Mucosa of rectum (tissue), 2 donors: Measurements from ENCODE around the gene PRTFDC1.

Source experiments
- H3K27ac ChIP-seq, 2 donors: one replicate each; pipeline ENCODE4 v1.7.0; 2013; ENCODE audit warnings: inconsistent platforms in 2 of 2, low read depth in 2 of 2, low read length in 2 of 2
- H3K27me3 ChIP-seq, 2 donors: one replicate each; pipeline ENCODE4 v1.7.0; 2013; ENCODE audit warnings: low read length in 2 of 2; ENCODE audit not compliant: control insufficient read depth in 2 of 2, insufficient read depth in 2 of 2
- H3K36me3 ChIP-seq, 2 donors: one replicate each; pipeline ENCODE4 v1.7.0; 2013; ENCODE audit warnings: low read length in 2 of 2; ENCODE audit not compliant: control insufficient read depth in 2 of 2, insufficient read depth in 2 of 2
- H3K4me1 ChIP-seq, 2 donors: one replicate each; pipeline ENCODE4 v1.7.0; 2013; ENCODE audit warnings: low read length in 2 of 2, mild to moderate bottlenecking in 1 of 2; ENCODE audit not compliant: control insufficient read depth in 2 of 2, insufficient read depth in 2 of 2
- H3K4me3 ChIP-seq, 2 donors: one replicate each; pipeline ENCODE4 v1.7.0; 2013; ENCODE audit warnings: low read length in 2 of 2
- H3K9ac ChIP-seq, 2 donors: one replicate each; pipeline ENCODE4 v1.7.0; 2013; ENCODE audit warnings: low read length in 2 of 2, low read depth in 1 of 2, mild to moderate bottlenecking in 1 of 2
- H3K9me3 ChIP-seq, 2 donors: one replicate each; pipeline ENCODE4 v1.7.0; 2013; ENCODE audit warnings: low read length in 2 of 2; ENCODE audit not compliant: control insufficient read depth in 2 of 2
- donor health status: healthy.
- donor health status: Normal muscosa, but diverticular disease.

The PRTFDC1 gene

DNA sequence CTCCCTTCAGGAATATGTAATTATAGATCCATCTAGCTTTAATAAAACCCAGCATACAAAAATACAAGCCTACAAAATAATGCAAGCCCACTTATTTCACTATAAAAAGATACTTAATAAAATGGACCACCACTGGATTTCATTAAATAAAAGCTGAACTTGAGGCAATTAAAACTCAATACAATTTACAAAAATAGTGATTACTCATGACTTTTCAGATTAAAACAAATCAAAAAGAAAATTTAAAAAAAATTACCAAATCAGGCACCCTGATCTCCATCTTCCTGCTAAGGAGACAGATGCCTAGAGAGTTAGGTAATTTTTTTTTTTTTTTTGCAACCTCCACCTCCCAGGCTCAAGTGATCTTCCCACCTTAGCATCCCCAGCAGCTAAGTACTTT is 41.8 kb downstream of the PRTFDC1 start:
- no peaks in the 10 kb centered on the region for H3K36me3 ChIP-seq
- H3K27ac ChIP-seq: no peak overlapping the region
- no peaks in the 10 kb centered on the region for H3K4me1 ChIP-seq
- no peak overlapping the region for H3K9ac ChIP-seq
- H3K4me3 ChIP-seq: no peak overlapping the region
- H3K27me3 ChIP-seq: no peaks in the 10 kb centered on the region
- no peaks in the 10 kb centered on the region for H3K9me3 ChIP-seq

- H3K36me3 ChIP-seq: no peaks in the 10 kb centered on the region
- peaks cover 2 to 6% of the 10 kb centered on the region in 2 donors for H3K4me1 ChIP-seq
- no peaks in the 10 kb centered on the region for H3K27me3 ChIP-seq
- H3K9ac ChIP-seq: no peak overlapping the region
- no peaks in the 10 kb centered on the region for H3K9me3 ChIP-seq
- H3K27ac ChIP-seq: no peak overlapping the region
- no peak overlapping the region for H3K4me3 ChIP-seq
These were observed 43.5 kb downstream of the PRTFDC1 start for GRCh38 chr10:24908793-24909423.

- H3K27ac ChIP-seq: no peak overlapping the region
- H3K9me3 ChIP-seq: no peaks in the 10 kb centered on the region
- peaks cover 2 to 6% of the 10 kb centered on the region in 2 donors for H3K4me1 ChIP-seq
- H3K36me3 ChIP-seq: no peaks in the 10 kb centered on the region
- no peak overlapping the region for H3K4me3 ChIP-seq
- H3K9ac ChIP-seq: no peak overlapping the region
- H3K27me3 ChIP-seq: no peaks in the 10 kb centered on the region
These were observed 44.5 kb downstream of the PRTFDC1 start for GRCh38 chr10:24907956-24908355.

- H3K9me3 ChIP-seq: no peaks in the 10 kb centered on the region
- H3K4me3 ChIP-seq: no peak overlapping the region
- peaks cover 8 to 19% of the 10 kb centered on the region in 2 donors for H3K4me1 ChIP-seq
- H3K9ac ChIP-seq: no peak overlapping the region
- H3K27me3 ChIP-seq: no peaks in the 10 kb centered on the region
- no peak overlapping the region for H3K27ac ChIP-seq
- H3K36me3 ChIP-seq: no peaks in the 10 kb centered on the region
These were observed 46.0 kb downstream of the PRTFDC1 start for GRCh38 chr10:24906372-24906771.

DNA sequence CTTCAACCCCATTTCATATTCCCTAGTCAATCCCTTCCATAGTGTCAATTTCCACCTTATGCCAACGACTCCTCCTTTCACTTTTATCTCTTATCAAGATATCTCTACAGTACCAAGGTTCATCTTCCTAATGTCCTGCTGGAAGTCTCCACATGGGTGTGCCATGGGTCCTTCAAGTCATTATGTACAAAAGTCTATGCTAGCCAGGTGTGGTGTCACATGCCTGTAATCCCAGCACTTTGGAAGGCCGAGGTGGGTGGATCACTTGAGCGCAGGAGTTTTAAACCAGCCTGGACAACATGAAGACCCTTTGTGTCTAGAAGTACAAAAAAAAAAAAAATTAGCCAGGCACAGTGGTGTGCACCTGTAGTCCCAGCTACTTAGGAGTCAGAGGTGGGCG is 47.6 kb downstream of the PRTFDC1 start:
- Histone ChIP-seq H3K27ac (no peak overlapping the region), H3K4me3 (no peak overlapping the region), H3K36me3 (no peaks in the 10 kb centered on the region), H3K27me3 (no peaks in the 10 kb centered on the region), H3K4me1 (peaks cover 10 to 25% of the 10 kb centered on the region in 2 donors), H3K9me3 (no peaks in the 10 kb centered on the region), H3K9ac (no peak overlapping the region)

DNA sequence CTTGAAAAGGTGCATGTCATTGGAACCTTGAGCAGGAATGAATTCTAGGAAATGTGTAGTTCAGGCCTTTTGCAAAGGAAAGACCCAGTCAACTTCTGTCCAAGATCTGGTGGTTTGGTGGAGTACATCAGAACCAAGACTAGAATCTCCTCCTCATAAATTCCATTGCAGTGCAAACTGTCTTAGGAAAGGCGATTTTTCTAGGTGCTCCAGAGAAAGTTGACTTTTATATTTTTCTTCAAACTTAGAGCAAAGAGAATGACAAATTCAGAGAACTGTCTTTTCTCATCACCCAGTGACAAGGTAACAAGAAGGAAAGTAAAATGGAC is 50.0 kb downstream of the PRTFDC1 start:
- H3K9ac ChIP-seq: no peak overlapping the region
- H3K9me3 ChIP-seq: no peaks in the 10 kb centered on the region
- peak overlapping the region in 1 of 2 donors; percentile 40 for H3K4me3 ChIP-seq
- no peaks in the 10 kb centered on the region for H3K27me3 ChIP-seq
- no peaks in the 10 kb centered on the region for H3K36me3 ChIP-seq
- H3K27ac ChIP-seq: peak overlapping the region; percentile 78 to 83
- H3K4me1 ChIP-seq: peaks cover 10 to 25% of the 10 kb centered on the region in 2 donors

DNA sequence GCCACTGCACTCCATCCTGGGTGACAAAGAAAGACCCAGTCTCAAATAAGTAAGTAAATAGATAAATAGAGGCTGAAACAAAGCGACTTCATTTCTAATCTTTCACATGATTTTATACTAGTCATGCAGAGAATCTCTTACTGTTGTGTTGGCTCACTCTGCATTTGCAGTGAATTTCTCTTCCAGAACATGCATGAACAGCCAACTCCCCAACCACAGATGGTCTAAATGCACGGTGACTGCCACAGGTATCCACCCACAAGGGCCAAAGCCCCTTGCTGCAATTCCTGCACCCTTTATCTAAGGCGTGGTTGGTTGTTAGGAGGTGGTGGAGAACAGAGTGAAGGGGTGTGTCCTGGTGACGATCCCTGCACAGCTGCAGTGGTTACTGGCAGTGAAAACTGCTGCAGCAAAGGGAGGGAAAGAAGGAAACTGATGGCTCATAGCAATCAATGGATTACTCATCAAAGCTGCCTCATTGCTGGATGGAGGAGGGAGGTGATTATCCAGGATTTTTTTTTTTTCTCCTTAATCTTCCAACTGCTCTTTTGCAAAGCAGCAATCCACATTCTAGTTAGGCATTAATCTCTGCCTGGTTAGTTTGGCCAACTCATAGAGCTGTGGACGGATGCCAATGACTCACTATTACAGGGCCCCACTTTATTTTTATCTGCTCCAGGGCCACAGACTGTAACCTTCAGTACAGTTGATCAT is 50.6 kb downstream of the PRTFDC1 start:
- Histone ChIP-seq H3K4me3 (peak overlapping the region; percentile 52 to 56), H3K27me3 (no peaks in the 10 kb centered on the region), H3K27ac (peak overlapping the region; percentile 78 to 83), H3K36me3 (no peaks in the 10 kb centered on the region), H3K9me3 (no peaks in the 10 kb centered on the region), H3K4me1 (peaks cover 10 to 25% of the 10 kb centered on the region in 2 donors), H3K9ac (peak overlapping the region; percentile 26 to 31)

- Histone ChIP-seq H3K36me3 (no peaks in the 10 kb centered on the region), H3K27ac (peak overlapping the region; percentile 78 to 83), H3K9ac (peak overlapping the region; percentile 31 to 58), H3K4me3 (peak overlapping the region in 1 of 2 donors; percentile 56), H3K9me3 (no peaks in the 10 kb centered on the region), H3K4me1 (peaks cover 10 to 25% of the 10 kb centered on the region in 2 donors), H3K27me3 (no peaks in the 10 kb centered on the region)
These were observed 51.3 kb downstream of the PRTFDC1 start for GRCh38 chr10:24900888-24901685.

- H3K9me3 ChIP-seq: no peaks in the 10 kb centered on the region
- H3K9ac ChIP-seq: no peak overlapping the region
- peaks cover 7 to 24% of the 10 kb centered on the region in 2 donors for H3K4me1 ChIP-seq
- no peaks in the 10 kb centered on the region for H3K36me3 ChIP-seq
- no peaks in the 10 kb centered on the region for H3K27me3 ChIP-seq
- H3K27ac ChIP-seq: no peak overlapping the region
- H3K4me3 ChIP-seq: no peak overlapping the region
These were observed 52.8 kb downstream of the PRTFDC1 start for GRCh38 chr10:24899571-24899970.

- no peak overlapping the region for H3K9ac ChIP-seq
- no peaks in the 10 kb centered on the region for H3K9me3 ChIP-seq
- no peaks in the 10 kb centered on the region for H3K27me3 ChIP-seq
- H3K4me3 ChIP-seq: no peak overlapping the region
- H3K27ac ChIP-seq: no peak overlapping the region
- no peaks in the 10 kb centered on the region for H3K36me3 ChIP-seq
- H3K4me1 ChIP-seq: peaks cover 7 to 18% of the 10 kb centered on the region in 2 donors
These were observed 53.9 kb downstream of the PRTFDC1 start for GRCh38 chr10:24898501-24898900.
